AG04450 (cell line): ENCODE measurements around the gene OR7G1. TPM values are rescaled to one million over a fixed set of nuclear protein-coding genes. Genes with fewer than 3 reads are reported as not detected.

ENCODE experiments used
- CTCF ChIA-PET: fragments of 300-600, 350-600 bp; formaldehyde crosslinking; extraction: SDS; loops from one replicate; lab custom pipeline; 2022; ENCODE audit warnings: antibody characterized with exemption, inconsistent platforms; lab: Charles Lee
- POLR2A ChIA-PET: fragments of 350-600 bp; formaldehyde crosslinking; extraction: SDS; loops from one replicate; lab custom pipeline; 2021; ENCODE audit warnings: antibody characterized with exemption, inconsistent platforms; lab: Yijun Ruan, JAX
- DNase-seq: peaks from one replicate; pipeline ENCODE4 v3.0.0-alpha.2; 2011; ENCODE audit warnings: low read depth, low spot score
- H3K27ac ChIP-seq: one replicate; pipeline ENCODE4 v1.5.1; 2012; ENCODE audit warnings: low read depth, low read length, control low read depth
- H3K27me3 ChIP-seq: one replicate; pipeline ENCODE4 v1.6.0; 2012; ENCODE audit warnings: low read length; ENCODE audit not compliant: control insufficient read depth, insufficient read depth
- H3K4me3 ChIP-seq: 2 replicates; pipeline ENCODE4 v1.5.1; 2011; ENCODE audit warnings: mild to moderate bottlenecking, low read depth, low read length, control low read depth
- H3K9me3 ChIP-seq: 2 replicates; pipeline ENCODE4 v1.5.1; 2012; ENCODE audit warnings: low read length; ENCODE audit not compliant: control insufficient read depth, insufficient read depth
- CTCF ChIP-seq: IDR thresholded peaks from 2 replicates; pipeline ENCODE4 v1.5.1; 2011; ENCODE audit warnings: low read depth, low read length, control low read depth, inconsistent platforms
- polyA plus RNA-seq: library from polyadenylated mRNA; depleted of rRNA; stranded (reverse); fragments of >200 nt; gene quantifications from 2 replicates; pipeline ENCODE4 v1.2.3, GENCODE V29; 2011

OR7G1 gene
- polyA plus RNA-seq, 1 experiment = not detected

GRCh38 chr19:9155591-9155990 lies 40.0 kb upstream of the OR7G1 start:
- ChIA-PET POLR2A (no interaction called here), CTCF (no interaction called here)
- Histone ChIP-seq H3K9me3 (peaks cover 83% of the 10 kb centered on the region), H3K27ac (no peak overlapping the region), H3K4me3 (no peak overlapping the region), H3K27me3 (no peaks in the 10 kb centered on the region)
- no peak for TF ChIP-seq CTCF
- DNase-seq = no peak

- ChIA-PET POLR2A (no interaction called here), CTCF (no interaction called here)
- no peaks in the 10 kb centered on the region for H3K27me3 ChIP-seq
- no peak for TF ChIP-seq CTCF
- DNase-seq = no peak
- no peak overlapping the region for H3K27ac ChIP-seq
- no peak overlapping the region for H3K4me3 ChIP-seq
- peaks cover 80% of the 10 kb centered on the region for H3K9me3 ChIP-seq
Observed at GRCh38 chr19:9151367-9151766, 35.8 kb upstream of the OR7G1 start.

- Histone ChIP-seq H3K9me3 (peaks cover 75% of the 10 kb centered on the region), H3K27me3 (no peaks in the 10 kb centered on the region), H3K27ac (no peak overlapping the region), H3K4me3 (no peak overlapping the region)
- TF ChIP-seq CTCF = no peak
- no peak for DNase-seq
- ChIA-PET POLR2A (no interaction called here), CTCF (no interaction called here)
Observed at GRCh38 chr19:9150650-9151049, 35.1 kb upstream of the OR7G1 start.

GRCh38 chr19:9149997-9150396 lies 34.4 kb upstream of the OR7G1 start:
- POLR2A ChIA-PET = no interaction called here
- no peak overlapping the region for H3K27ac ChIP-seq

GRCh38 chr19:9148697-9149096 lies 33.1 kb upstream of the OR7G1 start:
- Histone ChIP-seq H3K27me3 (no peaks in the 10 kb centered on the region), H3K4me3 (no peak overlapping the region), H3K27ac (no peak overlapping the region), H3K9me3 (peaks cover 76% of the 10 kb centered on the region)
- no peak for DNase-seq
- TF ChIP-seq CTCF = no peak
- CTCF ChIA-PET = no interaction called here
- POLR2A ChIA-PET = no interaction called here

More at GRCh38 chr19:9149997-9150396, 34.4 kb upstream of the OR7G1 start:
- Histone ChIP-seq H3K27me3 (no peaks in the 10 kb centered on the region), H3K4me3 (no peak overlapping the region), H3K9me3 (peaks cover 74% of the 10 kb centered on the region)
- DNase-seq = no peak
- CTCF ChIA-PET = no interaction called here
- no peak for TF ChIP-seq CTCF
